GM12892 (cell line): ENCODE data around the gene TLR4.

Experiments
- POLR2A ChIP-seq: IDR thresholded peaks from 2 replicates; pipeline ENCODE4 v1.6.1; 2011; ENCODE audit warnings: low read depth, low read length, control low read depth
- POLR2AphosphoS5 ChIP-seq: IDR thresholded peaks from 2 replicates; pipeline ENCODE4 v1.6.1; 2011; ENCODE audit warnings: low read depth, low read length, control low read depth
- TAF1 ChIP-seq: IDR thresholded peaks from 2 replicates; pipeline ENCODE4 v1.6.1; 2011; ENCODE audit warnings: low read depth, mild to moderate bottlenecking, control low read depth, low read length, borderline replicate concordance

DNA sequence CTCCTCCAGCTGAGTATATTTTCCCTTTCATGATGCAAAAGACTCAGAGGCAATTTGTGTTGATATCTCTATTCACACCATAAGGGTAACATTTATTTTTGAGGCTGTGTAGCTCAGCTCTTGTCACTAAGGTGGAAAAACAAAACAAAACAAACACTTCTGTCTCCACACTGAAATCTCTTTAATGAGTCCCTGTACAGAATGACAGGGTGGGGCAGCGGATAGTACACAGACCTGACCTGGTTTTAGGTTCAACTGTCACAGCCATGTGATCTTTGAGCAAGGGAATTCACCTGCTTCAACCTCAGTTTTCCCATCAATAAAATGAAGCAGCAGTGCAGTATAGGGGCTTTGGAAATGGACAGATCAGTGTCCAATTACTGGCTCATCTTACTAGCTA is 29.3 kb downstream of the TLR4 start:
- TF ChIP-seq POLR2AphosphoS5 (no peak), TAF1 (no peak), POLR2A (no peak)
